GM18499 (cell line): ENCODE measurements around the gene NDUFS8.

Source experiments
- ATAC-seq: cut with Tn5 transposase; IDR thresholded peaks from one replicate; pipeline ENCODE4 v1.9.1; 2021; ENCODE audit warnings: moderate number of reproducible peaks; ENCODE audit not compliant: insufficient read depth, unreplicated experiment

NDUFS8 gene

GRCh38 chr11:68047437-68048290, 17.2 kb downstream of the NDUFS8 start:
- no peak for ATAC-seq

GRCh38 chr11:68048681-68049508, 18.4 kb downstream of the NDUFS8 start:
- ATAC-seq = no peak

GRCh38 chr11:68049509-68050370, 19.3 kb downstream of the NDUFS8 start:
- ATAC-seq = no peak

GRCh38 chr11:68050371-68050841, 19.9 kb downstream of the NDUFS8 start:
- ATAC-seq = no peak

GRCh38 chr11:68051191-68052136, 21.0 kb downstream of the NDUFS8 start:
- no peak for ATAC-seq

GRCh38 chr11:68052137-68052873, 21.8 kb downstream of the NDUFS8 start:
- ATAC-seq = no peak

GRCh38 chr11:68053117-68053516, 22.6 kb downstream of the NDUFS8 start:
- ATAC-seq = no peak

- no peak for ATAC-seq
Observed at GRCh38 chr11:68053981-68054812, 23.7 kb downstream of the NDUFS8 start.

GRCh38 chr11:68056317-68057285, 26.1 kb downstream of the NDUFS8 start:
- ATAC-seq = no peak

- ATAC-seq = no peak
Observed at GRCh38 chr11:68057807-68058206, 27.3 kb downstream of the NDUFS8 start.

GRCh38 chr11:68061508-68061907, 31.0 kb downstream of the NDUFS8 start:
- ATAC-seq = no peak

GRCh38 chr11:68064926-68065325, 34.4 kb downstream of the NDUFS8 start:
- no peak for ATAC-seq

GRCh38 chr11:68065841-68066240, 35.4 kb downstream of the NDUFS8 start:
- ATAC-seq = no peak

- ATAC-seq = no peak
Observed at GRCh38 chr11:68066742-68067141, 36.3 kb downstream of the NDUFS8 start.

GRCh38 chr11:68067991-68068390, 37.5 kb downstream of the NDUFS8 start:
- no peak for ATAC-seq

GRCh38 chr11:68071281-68072048, 41.0 kb downstream of the NDUFS8 start:
- ATAC-seq = no peak
